Uterus (tissue), 2 donors: ENCODE results near the gene SCN1B.

Experiments used
- CTCF ChIP-seq, 4 experiments: fragments of 200-600 bp in 2 of 4; fragments of 450-650 bp in 2 of 4; sonication (generic) in 2 of 4; IDR thresholded peaks; one replicate each; pipeline ENCODE4 v1.5.1; 2016 to 2019; ENCODE audit warnings: antibody characterized with exemption in 4 of 4, mild to moderate bottlenecking in 2 of 4, moderate library complexity in 1 of 4
- POLR2A ChIP-seq, 2 donors: fragments of 450-650 bp; IDR thresholded peaks; one replicate each; pipeline ENCODE4 v1.6.1; 2016; ENCODE audit warnings: antibody characterized with exemption in 2 of 2, mild to moderate bottlenecking in 1 of 2, moderate library complexity in 1 of 2

GRCh38 chr19:35002037-35002535 lies 28.2 kb upstream of the SCN1B start:
- no peak for TF ChIP-seq CTCF (IDR thresholded peaks at IDR 0.05)
- no peak for TF ChIP-seq POLR2A (IDR thresholded peaks at IDR 0.05)
